Loucy (cell line): ENCODE data around the gene KRTAP17-1.

ENCODE experiments used
- EZH2phosphoT487 ChIP-seq: fragments of 200-600 bp; IDR thresholded peaks from 2 replicates; pipeline ENCODE4 v1.6.1; 2018; ENCODE audit warnings: antibody characterized with exemption, mild to moderate bottlenecking, moderate library complexity, borderline replicate concordance
- TF ChIP-seq, protein P1 (sequence below): fragments of 200-600 bp; sonication (generic); conservative IDR thresholded peaks from 2 replicates; pipeline ENCODE4 v1.5.1; 2014; ENCODE audit warnings: mild to moderate bottlenecking, antibody characterized with exemption, low read length

DNA sequence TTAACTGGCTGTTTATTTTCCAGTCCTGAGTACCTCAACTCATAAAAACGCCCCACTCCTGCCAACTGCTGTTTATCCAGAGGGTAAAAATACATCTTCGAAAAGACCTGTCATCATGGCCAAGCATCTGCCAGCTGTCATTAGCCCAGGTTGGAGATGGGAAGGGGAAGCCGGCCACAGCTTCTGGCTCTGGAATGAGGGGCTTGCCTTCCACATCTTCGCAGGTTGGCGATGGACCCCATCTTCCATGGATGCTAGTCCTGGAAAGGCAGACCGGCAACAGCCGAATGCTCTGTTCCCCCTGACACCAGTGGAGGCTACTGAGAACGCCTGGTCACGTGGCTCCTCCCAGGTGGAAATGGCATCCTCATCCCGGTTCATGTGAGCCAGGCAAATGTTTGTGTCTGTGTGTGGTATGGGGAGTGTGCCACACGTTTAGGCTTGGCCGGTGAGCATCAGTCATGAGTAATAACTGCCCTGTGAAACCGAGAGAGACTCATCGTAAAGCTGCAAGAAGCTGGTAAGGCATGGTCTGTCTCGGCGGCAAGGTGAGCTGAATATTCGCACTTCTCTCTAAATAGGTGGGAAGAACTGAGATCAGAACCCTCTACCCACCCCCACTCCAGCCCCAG, 420 bp upstream of the KRTAP17-1 start:
- TF ChIP-seq, protein P1, sequence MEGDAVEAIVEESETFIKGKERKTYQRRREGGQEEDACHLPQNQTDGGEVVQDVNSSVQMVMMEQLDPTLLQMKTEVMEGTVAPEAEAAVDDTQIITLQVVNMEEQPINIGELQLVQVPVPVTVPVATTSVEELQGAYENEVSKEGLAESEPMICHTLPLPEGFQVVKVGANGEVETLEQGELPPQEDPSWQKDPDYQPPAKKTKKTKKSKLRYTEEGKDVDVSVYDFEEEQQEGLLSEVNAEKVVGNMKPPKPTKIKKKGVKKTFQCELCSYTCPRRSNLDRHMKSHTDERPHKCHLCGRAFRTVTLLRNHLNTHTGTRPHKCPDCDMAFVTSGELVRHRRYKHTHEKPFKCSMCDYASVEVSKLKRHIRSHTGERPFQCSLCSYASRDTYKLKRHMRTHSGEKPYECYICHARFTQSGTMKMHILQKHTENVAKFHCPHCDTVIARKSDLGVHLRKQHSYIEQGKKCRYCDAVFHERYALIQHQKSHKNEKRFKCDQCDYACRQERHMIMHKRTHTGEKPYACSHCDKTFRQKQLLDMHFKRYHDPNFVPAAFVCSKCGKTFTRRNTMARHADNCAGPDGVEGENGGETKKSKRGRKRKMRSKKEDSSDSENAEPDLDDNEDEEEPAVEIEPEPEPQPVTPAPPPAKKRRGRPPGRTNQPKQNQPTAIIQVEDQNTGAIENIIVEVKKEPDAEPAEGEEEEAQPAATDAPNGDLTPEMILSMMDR, result no peak
- TF ChIP-seq EZH2phosphoT487, result no peak
